LNCaP clone FGC (cell line): ENCODE results near the gene LRP8.

Source experiments
- DNase-seq: peaks from one replicate; pipeline ENCODE4 v3.0.0-alpha.2; 2011; ENCODE audit warnings: low read depth
- H3K4me3 ChIP-seq: 2 replicates; pipeline ENCODE4 v1.5.1; 2011; ENCODE audit warnings: mild to moderate bottlenecking, low read depth, low read length, control low read depth
- TF ChIP-seq, protein P1 (sequence below): IDR thresholded peaks from 2 replicates; pipeline ENCODE4 v1.5.1; 2012; ENCODE audit warnings: mild to moderate bottlenecking; ENCODE audit not compliant: control insufficient read depth, insufficient read depth; ENCODE audit errors: extremely low read depth

The LRP8 gene

GRCh38 chr1:53311702-53312305 lies 16.1 kb downstream of the LRP8 start:
- TF ChIP-seq, protein P1, sequence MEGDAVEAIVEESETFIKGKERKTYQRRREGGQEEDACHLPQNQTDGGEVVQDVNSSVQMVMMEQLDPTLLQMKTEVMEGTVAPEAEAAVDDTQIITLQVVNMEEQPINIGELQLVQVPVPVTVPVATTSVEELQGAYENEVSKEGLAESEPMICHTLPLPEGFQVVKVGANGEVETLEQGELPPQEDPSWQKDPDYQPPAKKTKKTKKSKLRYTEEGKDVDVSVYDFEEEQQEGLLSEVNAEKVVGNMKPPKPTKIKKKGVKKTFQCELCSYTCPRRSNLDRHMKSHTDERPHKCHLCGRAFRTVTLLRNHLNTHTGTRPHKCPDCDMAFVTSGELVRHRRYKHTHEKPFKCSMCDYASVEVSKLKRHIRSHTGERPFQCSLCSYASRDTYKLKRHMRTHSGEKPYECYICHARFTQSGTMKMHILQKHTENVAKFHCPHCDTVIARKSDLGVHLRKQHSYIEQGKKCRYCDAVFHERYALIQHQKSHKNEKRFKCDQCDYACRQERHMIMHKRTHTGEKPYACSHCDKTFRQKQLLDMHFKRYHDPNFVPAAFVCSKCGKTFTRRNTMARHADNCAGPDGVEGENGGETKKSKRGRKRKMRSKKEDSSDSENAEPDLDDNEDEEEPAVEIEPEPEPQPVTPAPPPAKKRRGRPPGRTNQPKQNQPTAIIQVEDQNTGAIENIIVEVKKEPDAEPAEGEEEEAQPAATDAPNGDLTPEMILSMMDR = no peak
- DNase-seq = no peak
- no peak overlapping the region for H3K4me3 ChIP-seq

DNA sequence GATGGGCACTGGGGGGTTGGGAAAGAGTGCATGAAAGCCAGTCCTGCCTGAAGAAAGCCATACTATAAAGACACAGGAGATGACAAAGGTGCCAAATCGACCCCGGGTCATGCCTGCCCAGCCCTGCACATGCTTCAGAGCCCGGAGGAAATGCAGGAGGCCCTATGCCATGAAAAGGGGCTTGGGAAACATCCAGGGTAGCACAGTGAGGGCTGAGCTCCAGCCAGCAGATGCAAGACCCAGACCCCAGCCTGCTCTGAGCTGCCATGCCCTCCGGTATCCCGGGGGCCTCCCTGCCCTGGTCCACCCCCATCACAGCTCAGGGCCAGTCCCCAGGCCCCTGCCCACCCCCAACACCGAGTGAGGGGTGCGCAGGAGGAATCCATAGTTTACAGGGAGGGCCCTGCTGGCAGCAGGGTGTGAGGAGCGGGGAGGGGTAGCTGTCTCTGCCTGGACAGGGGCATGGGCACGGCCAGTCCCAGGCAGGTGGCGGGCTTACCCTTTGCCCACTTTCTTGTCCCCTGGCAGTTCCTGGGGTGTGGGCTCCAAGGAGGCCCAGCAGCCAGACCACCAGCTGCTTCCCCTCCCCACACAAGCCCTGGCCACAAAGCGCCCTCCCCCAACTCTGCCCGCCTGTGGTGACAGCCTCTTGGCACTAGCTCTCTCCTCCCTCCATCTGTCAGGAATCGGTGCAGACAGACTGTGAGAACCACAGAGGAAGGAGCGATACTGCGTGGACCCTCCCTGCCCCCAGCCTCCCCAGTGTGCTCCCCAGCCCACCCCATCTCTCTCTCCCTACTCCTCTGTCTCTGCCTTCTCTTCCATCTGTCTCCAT lies 16.8 kb downstream of the LRP8 start:
- TF ChIP-seq, protein P1 = no peak
- no peak for DNase-seq

DNA sequence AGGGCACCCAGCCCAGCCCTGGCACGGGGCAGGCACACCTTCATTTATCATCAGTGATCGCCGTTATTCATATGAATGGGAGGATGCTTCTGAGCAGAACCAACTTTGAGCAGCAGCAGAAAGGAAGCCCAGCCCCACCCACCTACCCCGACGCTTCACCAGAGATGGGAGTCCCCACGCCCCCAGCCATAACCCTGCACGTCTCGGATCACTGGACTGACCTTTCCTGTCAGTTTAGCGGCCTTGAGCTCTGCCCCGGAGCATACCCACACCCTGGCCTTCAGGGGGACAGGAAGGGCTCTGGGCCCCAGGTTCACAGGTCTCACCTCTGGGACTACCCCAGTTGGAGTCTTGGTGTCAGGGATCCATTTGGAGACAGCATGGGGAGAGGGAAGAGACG lies 18.1 kb downstream of the LRP8 start:
- TF ChIP-seq, protein P1 = no peak
- H3K4me3 ChIP-seq = no peak overlapping the region
- DNase-seq = no peak

More for the DNA sequence above, 16.8 kb downstream of the LRP8 start:
- no peak overlapping the region for H3K4me3 ChIP-seq

DNA sequence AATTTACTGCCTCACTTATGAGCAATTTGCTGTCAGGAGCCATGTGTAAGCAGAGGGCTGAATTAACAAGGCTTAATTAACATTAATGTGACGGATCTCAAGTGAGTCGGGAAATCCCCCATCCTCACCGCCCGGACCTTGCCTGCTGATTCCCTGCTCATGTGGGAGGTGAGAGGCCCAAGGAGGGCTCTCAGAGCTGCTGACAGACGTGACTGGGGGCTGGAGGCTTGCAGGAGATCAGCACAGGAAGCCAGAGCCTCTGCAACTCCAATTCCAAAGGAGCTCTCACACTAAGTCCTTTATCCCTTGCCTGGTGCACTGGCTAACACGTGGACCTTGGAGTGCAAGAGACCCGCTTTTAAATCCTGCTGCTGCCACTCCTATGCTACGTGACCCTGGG lies 19.4 kb downstream of the LRP8 start:
- DNase-seq = no peak
- H3K4me3 ChIP-seq = no peak overlapping the region
- TF ChIP-seq, protein P1 = no peak

DNA sequence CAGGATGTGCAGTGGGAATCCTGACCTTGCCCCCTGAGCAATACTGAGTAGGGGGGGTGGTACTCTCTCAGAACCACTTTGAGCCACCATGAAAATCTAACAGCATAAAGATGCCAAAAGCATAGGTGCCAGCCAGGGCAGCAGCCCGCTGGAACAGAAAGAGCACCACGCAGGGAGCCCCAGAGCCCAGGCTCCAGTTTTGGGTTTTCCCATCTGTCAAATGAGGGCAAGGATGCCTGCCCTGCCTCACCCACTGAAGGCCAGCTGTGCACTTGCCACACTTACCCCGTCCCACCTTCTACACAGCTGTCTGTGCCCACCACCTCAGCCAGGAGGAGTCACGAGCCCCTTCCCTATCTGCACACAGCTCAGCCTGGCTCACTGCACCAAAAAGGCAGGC lies 20.8 kb downstream of the LRP8 start:
- DNase-seq = no peak
- H3K4me3 ChIP-seq = no peak overlapping the region
- TF ChIP-seq, protein P1 = no peak

GRCh38 chr1:53306168-53306567 lies 21.7 kb downstream of the LRP8 start:
- TF ChIP-seq, protein P1 = no peak
- no peak overlapping the region for H3K4me3 ChIP-seq
- DNase-seq = no peak

GRCh38 chr1:53305650-53306049 lies 22.2 kb downstream of the LRP8 start:
- TF ChIP-seq, protein P1 = no peak
- H3K4me3 ChIP-seq = no peak overlapping the region
- DNase-seq = no peak
